GM12878 (cell line): ENCODE measurements around the gene CD151. TPM values are rescaled to one million over a fixed set of nuclear protein-coding genes. Genes with fewer than 3 reads are reported as not detected.

ENCODE experiments used
- ATAC-seq: fragments of 200-7000 bp; cut with Tn5 transposase; 3 replicates; pipeline ENCODE4 v1.9.1; 2020; ENCODE audit warnings: mild to moderate bottlenecking, moderate library complexity
- BruUV-seq: library from RNA; stranded (reverse); fragments of 400-500 nt; replicated peaks from 2 replicates; lab custom pipeline; 2021; lab: Mats Ljungman, UMichigan
- CTCF ChIA-PET: fragments of 300-600 bp; sonication (Branson Sonifier 250); formaldehyde crosslinking; extraction: SDS; loops from one replicate; lab custom pipeline; 2021; ENCODE audit warnings: inconsistent platforms; lab: Yijun Ruan, JAX
- POLR2A ChIA-PET: fragments of 350-600 bp; formaldehyde crosslinking; extraction: SDS; loops from one replicate; lab custom pipeline; 2021; ENCODE audit warnings: inconsistent platforms; lab: Charles Lee
- RAD21 ChIA-PET: fragments of 300-600 bp; sonication (Branson Sonifier 250); formaldehyde crosslinking; loops from one replicate; lab custom pipeline; 2023; ENCODE audit warnings: antibody characterized with exemption; ENCODE audit not compliant: unreplicated experiment; lab: Charles Lee
- SMC1A ChIA-PET: fragments of 300-600 bp; sonication (Branson Sonifier 250); formaldehyde crosslinking; loops from one replicate; lab custom pipeline; 2023; ENCODE audit not compliant: unreplicated experiment, uncharacterized antibody; lab: Charles Lee
- DNase-seq: peaks from one replicate; pipeline ENCODE4 v3.0.0-alpha.2; 2011; ENCODE audit warnings: low read depth, low spot score
- FAIRE-seq: peaks from 3 replicates; lab custom pipeline; 2011; peaks lifted over from hg19 to GRCh38; lab: Jason Lieb, UNC
- H2AFZ ChIP-seq: 2 replicates; pipeline ENCODE4 v1.6.0; 2011; ENCODE audit warnings: low read depth, low read length, control low read depth; ENCODE audit not compliant: control insufficient read depth
- H3K27ac ChIP-seq: 2 replicates; pipeline ENCODE4 v1.5.1; 2011; ENCODE audit warnings: control low read depth; ENCODE audit not compliant: control insufficient read depth, insufficient read depth
- H3K27me3 ChIP-seq, 2 experiments: replicated peaks in 1 of 2; 2 replicates each; pipeline versions ENCODE4 v1.6.0 to v1.6.1; 2011; ENCODE audit warnings: low read length in 1 of 2; ENCODE audit not compliant: control insufficient read depth in 2 of 2, insufficient read depth in 2 of 2
- H3K36me3 ChIP-seq, 2 experiments: 2 replicates each; pipeline ENCODE4 v1.5.1; 2011; ENCODE audit warnings: low read length in 1 of 2; ENCODE audit not compliant: control insufficient read depth in 2 of 2, insufficient read depth in 2 of 2
- H3K4me1 ChIP-seq: 2 replicates; pipeline ENCODE4 v1.6.1; 2011; ENCODE audit warnings: mild to moderate bottlenecking, low read length, moderate library complexity, mixed read lengths; ENCODE audit not compliant: control insufficient read depth, insufficient read depth
- H3K4me2 ChIP-seq: 2 replicates; pipeline ENCODE4 v1.6.0; 2011; ENCODE audit warnings: control low read depth; ENCODE audit not compliant: control insufficient read depth, insufficient read depth
- H3K4me3 ChIP-seq: fragments of 200-600 bp; sonication (generic); 2 replicates; pipeline ENCODE4 v1.5.1; 2016
- H3K79me2 ChIP-seq: 2 replicates; pipeline ENCODE4 v1.6.0; 2011; ENCODE audit warnings: low read length; ENCODE audit not compliant: control insufficient read depth, insufficient read depth
- H3K9ac ChIP-seq: 2 replicates; pipeline ENCODE4 v1.8.0; 2011; ENCODE audit warnings: low read length, control low read depth, mixed read lengths; ENCODE audit not compliant: control insufficient read depth, insufficient read depth
- H3K9me3 ChIP-seq: replicated peaks from 3 replicates; pipeline ENCODE4 v1.5.1; 2011; ENCODE audit warnings: mild to moderate bottlenecking, low read length; ENCODE audit not compliant: control insufficient read depth, insufficient read depth
- H4K20me1 ChIP-seq: 2 replicates; pipeline ENCODE4 v1.6.0; 2011; ENCODE audit not compliant: control insufficient read depth, insufficient read depth
- HDAC2 ChIP-seq: fragments of 200-600 bp; sonication (generic); IDR thresholded peaks from 2 replicates; pipeline ENCODE4 v1.6.1; 2017
- IKZF1 ChIP-seq: fragments of 450-650 bp; conservative IDR thresholded peaks from 2 replicates; pipeline ENCODE4 v1.6.1; 2017; ENCODE audit warnings: antibody characterized with exemption, mild to moderate bottlenecking
- POLR2A ChIP-seq: IDR thresholded peaks from 2 replicates; pipeline ENCODE4 v1.6.1; 2011; ENCODE audit warnings: low read depth, mild to moderate bottlenecking, low read length
- RFX5 ChIP-seq: IDR thresholded peaks from 2 replicates; pipeline ENCODE4 v1.6.1; 2011; ENCODE audit warnings: low read depth, low read length, improper control_type of control experiment
- WGBS: methylation state at CpG from one replicate; pipeline ENCODE4 v1.1.6; 2016; ENCODE audit warnings: low lambda C conversion rate; ENCODE audit not compliant: insufficient replicate concordance, insufficient coverage; ENCODE audit errors: missing lambda C conversion rate; 5-methylcytosine and 5-hydroxymethylcytosine counted together
- in situ Hi-C: fragments of 300-500 bp; cut with MboI; formaldehyde crosslinking; loops from 9 replicates; pipeline ENCODE4 v1.14.3; 2018; ENCODE audit warnings: mixed read lengths
- intact Hi-C: fragments of 100-400 bp; cut with micrococcal nuclease; formaldehyde crosslinking; loops from one replicate; pipeline ENCODE4 v1.14.2; 2022; ENCODE audit not compliant: unreplicated experiment
- polyA plus RNA-seq, 11 experiments: library from polyadenylated mRNA; depleted of rRNA in 4 of 11; unstranded in 6 of 11; stranded (reverse) in 5 of 11; fragments of >200 nt; fragmentation: Nextera tagmentation in 4 of 11; fragmentation: Illumina TruSeq in 1 of 11; extraction: Ambion mirVana in 4 of 11; extraction: Trizol in 1 of 11; gene quantifications; 1 replicate in 1 of 11; 2 replicates in 10 of 11; pipeline versions ENCODE4 v1.2.1 to v1.2.3, GENCODE V29; 2011 to 2016; ENCODE audit warnings: inconsistent platforms in 2 of 11, missing spikeins in 2 of 11, low read depth in 1 of 11
- total RNA-seq, 4 experiments: library from RNA; depleted of rRNA in 3 of 4; stranded (reverse); fragments of >200 nt in 3 of 4; fragmentation: Illumina TruSeq in 1 of 4; extraction: Trizol in 1 of 4; gene quantifications; 2 replicates each; pipeline versions ENCODE4 v1.2.1 to v1.2.3, GENCODE V29; 2013 to 2021

The CD151 gene
- total and polyA plus RNA-seq, 10 of the 15 experiments (the other 5 are each of a cell fraction or from before 2014, with no cell fraction given), result 0.52 to 41.7 (median 14.7) TPM

DNA sequence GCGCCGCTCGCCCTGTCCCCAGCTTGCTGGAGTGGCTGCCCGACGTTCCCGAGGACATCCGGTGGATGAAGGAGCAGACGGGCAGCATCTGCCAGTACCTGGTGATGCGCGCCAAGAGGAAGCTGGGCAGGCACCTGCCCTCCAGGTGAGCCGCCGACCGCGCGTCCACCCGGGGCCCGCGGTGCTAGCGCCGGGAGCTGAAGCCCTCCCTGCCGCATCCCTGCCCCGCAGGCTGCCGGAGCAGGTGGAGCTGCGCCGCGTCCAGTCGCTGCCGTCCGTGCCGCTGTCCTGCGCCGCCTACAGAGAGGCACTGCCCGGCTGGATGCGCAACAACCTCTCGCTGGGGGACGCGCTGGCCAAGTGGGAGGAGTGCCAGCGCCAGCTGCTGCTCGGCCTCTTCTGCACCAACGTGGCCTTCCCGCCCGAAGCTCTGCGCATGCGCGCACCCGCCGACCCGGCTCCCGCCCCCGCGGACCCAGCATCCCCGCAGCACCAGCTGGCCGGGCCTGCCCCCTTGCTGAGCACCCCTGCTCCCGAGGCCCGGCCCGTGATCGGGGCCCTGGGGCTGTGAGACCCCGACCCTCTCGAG is 8.4 kb upstream of the CD151 start:
- in situ Hi-C loops (loop anchor here (25.0 kb wide), 1 partner anchor 1563 kb away; the partner anchor contains the start of gene CD81), intact Hi-C loops (no loop called here)
- no peak for DNase-seq
- ChIA-PET CTCF (no interaction called here), SMC1A (no interaction called here), RAD21 (no interaction called here), POLR2A (interaction anchor here (1.4 kb wide), 1 partner anchor 10 kb away, joined by 4 read pairs; no protein-coding TSS in a partner anchor)
- no peak for ATAC-seq
- H3K79me2 ChIP-seq, result peaks cover 5% of the 10 kb centered on the region
- H3K27me3 ChIP-seq, result no peaks in the 10 kb centered on the region
- H3K36me3 ChIP-seq, result no peaks in the 10 kb centered on the region; a peak in 2 of 4 replicates
- FAIRE-seq, result no peak
- H3K4me3 ChIP-seq, result no peak overlapping the region
- H3K4me2 ChIP-seq, result no peak overlapping the region
- no peak overlapping the region for H3K9ac ChIP-seq
- BruUV-seq, result no TSS peak
- no peaks in the 10 kb centered on the region for H3K9me3 ChIP-seq
- TF ChIP-seq HDAC2 (no peak), POLR2A (0 out of 2 replicates have a peak, but pooled peaks have one; percentile 34)
- 97% methylated on average over 33 of the region's 59 CpGs for WGBS
- no peak overlapping the region for H3K27ac ChIP-seq
- H2AFZ ChIP-seq, result no peak overlapping the region
- peaks cover 20% of the 10 kb centered on the region for H3K4me1 ChIP-seq
- H4K20me1 ChIP-seq, result no peaks in the 10 kb centered on the region; the same call in 1 of the 2 replicates

DNA sequence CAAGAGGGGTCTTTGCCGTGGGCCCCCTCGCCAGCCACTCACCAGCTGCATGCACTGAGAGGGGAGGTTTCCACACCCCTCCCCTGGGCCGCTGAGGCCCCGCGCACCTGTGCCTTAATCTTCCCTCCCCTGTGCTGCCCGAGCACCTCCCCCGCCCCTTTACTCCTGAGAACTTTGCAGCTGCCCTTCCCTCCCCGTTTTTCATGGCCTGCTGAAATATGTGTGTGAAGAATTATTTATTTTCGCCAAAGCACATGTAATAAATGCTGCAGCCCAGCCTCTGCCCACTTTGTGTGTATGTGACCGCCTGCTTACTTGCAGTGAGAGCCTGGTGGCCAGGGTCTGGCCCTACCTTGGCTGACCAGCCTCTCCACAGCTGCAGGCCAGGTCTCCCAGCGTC is 7.8 kb upstream of the CD151 start:
- 76% methylated on average over 9 of the region's 11 CpGs for WGBS
- H4K20me1 ChIP-seq, result no peaks in the 10 kb centered on the region; the same call in 1 of the 2 replicates
- H3K9ac ChIP-seq, result no peak overlapping the region
- H3K4me1 ChIP-seq, result peaks cover 26% of the 10 kb centered on the region
- no peak overlapping the region for H2AFZ ChIP-seq
- TF ChIP-seq IKZF1 (no peak), RFX5 (no peak)
- no TSS peak for BruUV-seq
- in situ Hi-C loops (loop anchor here (25.0 kb wide), 1 partner anchor 1562 kb away; the partner anchor contains the start of gene CD81), intact Hi-C loops (no loop called here)
- RAD21 ChIA-PET, result interaction anchor here (0.6 kb wide), 1 partner anchor 19 kb away, joined by 3 read pairs; no protein-coding TSS in a partner anchor
- no peaks in the 10 kb centered on the region; a peak in 1 of 4 replicates for H3K27me3 ChIP-seq
- POLR2A ChIA-PET, result interaction anchor here (0.6 to 1.4 kb wide), 2 partner anchors 9 to 46 kb away, joined by 3 to 4 read pairs; no protein-coding TSS in a partner anchor
- SMC1A ChIA-PET, result no interaction called here
- no peak for ATAC-seq
- H3K27ac ChIP-seq, result no peak overlapping the region
- no peak for DNase-seq
- no peak for FAIRE-seq
- no peaks in the 10 kb centered on the region for H3K9me3 ChIP-seq
- H3K4me3 ChIP-seq, result no peak overlapping the region
- CTCF ChIA-PET, result no interaction called here
- H3K36me3 ChIP-seq, result no peaks in the 10 kb centered on the region; a peak in 2 of 4 replicates
- H3K79me2 ChIP-seq, result peaks cover 5% of the 10 kb centered on the region
- H3K4me2 ChIP-seq, result no peak overlapping the region
